AG10803 (cell line): ENCODE results near the gene AKAP12.

ENCODE experiments used
- DNase-seq: peaks from one replicate; pipeline ENCODE4 v3.0.0; 2010; ENCODE audit warnings: low read depth
- H3K4me3 ChIP-seq: 2 replicates; pipeline ENCODE4 v1.5.1; 2011; ENCODE audit warnings: mild to moderate bottlenecking, low read length, control low read depth
- CTCF ChIP-seq: conservative IDR thresholded peaks from 2 replicates; pipeline ENCODE4 v1.5.1; 2011; ENCODE audit warnings: mild to moderate bottlenecking, low read length, control low read depth, inconsistent platforms

AKAP12 gene

DNA sequence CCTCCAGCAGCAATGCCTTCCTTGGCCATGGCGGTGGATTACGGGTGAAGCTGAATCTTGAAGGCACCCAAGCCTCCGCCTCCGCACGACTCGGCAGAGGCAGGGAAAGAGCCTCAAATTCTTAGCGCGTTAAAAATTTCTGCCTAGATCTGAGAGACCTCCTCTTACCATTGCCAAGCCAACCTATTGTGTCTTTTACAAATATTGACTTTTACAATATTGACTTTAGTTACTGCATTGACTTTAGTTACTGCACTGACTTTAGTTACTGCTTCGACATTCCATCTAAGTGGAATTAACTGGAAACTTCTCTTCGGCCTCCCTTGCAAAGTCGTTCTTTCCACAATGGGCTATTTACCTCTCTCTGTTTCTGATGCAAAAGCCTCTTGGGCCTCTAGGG is 13.8 kb upstream of the AKAP12 start:
- no peak overlapping the region for H3K4me3 ChIP-seq
- DNase-seq: no peak
- TF ChIP-seq CTCF: no peak

DNA sequence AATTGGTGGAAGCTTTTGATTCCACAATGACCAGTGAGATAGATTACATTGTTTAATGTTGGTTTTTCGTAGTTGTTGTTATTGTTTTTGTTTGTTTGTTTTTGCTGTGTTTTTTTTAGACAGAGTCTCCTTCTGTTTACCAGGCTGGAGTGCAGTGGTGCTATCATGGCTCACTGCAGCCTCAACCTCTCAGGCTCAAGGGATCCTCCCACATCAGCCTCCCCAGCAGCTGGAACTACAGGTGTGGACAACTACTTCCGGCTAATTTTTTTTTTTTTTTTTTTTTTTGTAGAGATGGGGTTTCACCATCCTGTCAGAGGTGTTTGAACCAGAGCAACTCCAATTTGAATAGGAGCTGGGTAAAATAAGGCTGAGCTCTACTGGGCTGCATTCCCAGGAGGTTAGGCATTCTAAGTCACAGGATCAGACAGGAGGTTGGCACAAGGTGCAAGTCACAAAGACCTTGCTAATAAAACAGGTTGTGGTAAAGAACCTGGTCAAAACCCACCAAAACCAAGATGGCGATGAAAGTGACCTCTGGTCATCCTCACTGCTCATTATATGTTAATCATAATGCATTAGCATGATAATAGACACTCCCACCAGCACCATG is 10.9 kb upstream of the AKAP12 start:
- H3K4me3 ChIP-seq: no peak overlapping the region
- TF ChIP-seq CTCF: no peak
- DNase-seq: no peak

- no peak for DNase-seq
- no peak overlapping the region for H3K4me3 ChIP-seq
- TF ChIP-seq CTCF: no peak
These were observed 10.1 kb upstream of the AKAP12 start for GRCh38 chr6:151229401-151230276.

DNA sequence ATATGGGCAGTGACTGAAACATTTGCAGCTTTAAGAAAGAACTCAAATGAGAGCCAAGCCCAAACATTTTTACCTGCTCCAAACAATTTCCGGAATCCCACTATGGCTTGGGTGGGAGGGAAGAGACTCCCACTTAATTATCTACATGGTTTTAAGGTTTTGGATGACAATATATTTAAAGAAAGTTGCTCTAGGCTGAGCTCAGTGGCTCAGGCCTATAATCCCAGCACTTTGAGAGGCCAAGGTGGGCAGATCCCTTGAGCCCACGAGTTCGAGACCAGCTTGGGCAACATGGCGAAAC is 9.5 kb upstream of the AKAP12 start:
- H3K4me3 ChIP-seq: no peak overlapping the region
- no peak for TF ChIP-seq CTCF
- DNase-seq: no peak

DNA sequence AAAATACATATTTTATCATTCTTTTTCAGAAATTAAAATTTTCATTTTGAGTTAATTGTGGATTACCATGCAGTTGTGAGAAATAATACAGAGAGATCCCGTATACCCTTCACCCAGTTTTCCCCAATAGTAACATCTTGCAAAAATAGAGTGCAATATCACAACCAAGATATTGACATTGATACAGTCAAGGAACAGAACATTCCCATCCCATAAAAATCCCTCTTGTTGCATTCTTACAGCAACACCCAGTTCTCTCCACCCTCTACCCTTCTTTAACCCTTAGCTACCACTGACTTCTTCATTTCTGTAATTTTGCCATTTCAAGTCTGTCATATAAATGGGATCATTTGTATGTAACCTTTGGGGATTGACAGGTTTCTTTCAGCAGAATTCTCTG is 6.9 kb upstream of the AKAP12 start:
- H3K4me3 ChIP-seq: no peak overlapping the region
- TF ChIP-seq CTCF: no peak
- DNase-seq: no peak

DNA sequence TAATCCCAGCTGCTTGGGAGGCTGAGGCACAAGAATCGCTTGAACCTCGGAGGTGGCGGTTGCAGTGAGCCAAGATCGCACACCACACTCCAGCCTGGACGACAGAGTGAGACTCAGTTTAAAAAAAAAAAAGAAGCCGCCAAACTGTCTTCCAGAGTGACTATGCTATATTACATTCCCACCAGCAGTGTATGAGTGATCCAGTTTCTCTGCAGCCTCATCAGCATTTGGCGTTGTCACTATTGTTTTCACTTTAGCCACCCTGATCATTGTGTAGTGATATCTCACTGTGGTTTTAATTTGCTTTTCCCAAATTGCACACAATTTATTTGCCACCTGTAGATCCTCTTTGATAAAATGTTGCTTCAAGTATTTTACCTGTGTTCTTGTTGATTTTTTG is 6.0 kb upstream of the AKAP12 start:
- DNase-seq: no peak
- no peak for TF ChIP-seq CTCF
- no peak overlapping the region for H3K4me3 ChIP-seq

GRCh38 chr6:151236668-151237401 is 2.9 kb upstream of the AKAP12 start:
- no peak overlapping the region for H3K4me3 ChIP-seq
- no peak for DNase-seq
- no peak for TF ChIP-seq CTCF
